Activated B cell treated with CpG ODN at 0.5 μM for 24 hours (primary cell): Measurements from ENCODE around the gene CASZ1. TPM values are rescaled to one million over a fixed set of nuclear protein-coding genes. Genes with fewer than 3 reads are reported as not detected.

Source experiments
- ATAC-seq: fragments of 200-7000 bp; cut with Tn5 transposase; one replicate; pipeline ENCODE4 v1.10.0; 2021; ENCODE audit warnings: low read depth, mild to moderate bottlenecking, moderate library complexity
- CTCF ChIA-PET: fragments of 350-600 bp; sonication (Branson Sonifier 250); formaldehyde crosslinking; loops from one replicate; lab custom pipeline; 2021; ENCODE audit warnings: antibody characterized with exemption; lab: Charles Lee
- POLR2A ChIA-PET: fragments of 350-600 bp; sonication (Branson Sonifier 250); formaldehyde crosslinking; loops from one replicate; lab custom pipeline; 2021; ENCODE audit warnings: antibody characterized with exemption; lab: Charles Lee
- DNase-seq: peaks from one replicate; pipeline ENCODE4 v3.0.0; 2022
- H3K27ac Mint-ChIP-seq: one replicate; pipeline ENCODE4 v1.8.0; 2020; ENCODE audit warnings: mixed read lengths
- H3K27me3 Mint-ChIP-seq: one replicate; pipeline ENCODE4 v1.8.0; 2021; ENCODE audit warnings: mixed read lengths
- H3K36me3 Mint-ChIP-seq: one replicate; pipeline ENCODE4 v1.8.0; 2021; ENCODE audit warnings: low read depth, mixed read lengths
- H3K4me1 Mint-ChIP-seq: one replicate; pipeline ENCODE4 v1.8.0; 2021; ENCODE audit warnings: mixed read lengths
- H3K4me3 Mint-ChIP-seq: one replicate; pipeline ENCODE4 v1.8.0; 2020; ENCODE audit warnings: mild to moderate bottlenecking, mixed read lengths
- H3K9me3 Mint-ChIP-seq: one replicate; pipeline ENCODE4 v1.8.0; 2020; ENCODE audit warnings: mixed read lengths
- CTCF ChIP-seq: fragments of 200-600 bp; IDR thresholded peaks from one replicate; pipeline ENCODE4 v1.8.0; 2022; ENCODE audit warnings: antibody characterized with exemption, mild to moderate bottlenecking
- intact Hi-C: fragments of 100-400 bp; cut with micrococcal nuclease; formaldehyde crosslinking; loops from one replicate; pipeline ENCODE4 v1.15.1; 2024
- total RNA-seq: library from RNA; stranded (reverse); gene quantifications from 2 replicates; pipeline ENCODE4 v1.2.3, GENCODE V29; 2022

Gene CASZ1
- total RNA-seq, 1 donor from 2014 or later: 35.6 TPM

GRCh38 chr1:10789803-10790702, 6.4 kb downstream of the CASZ1 start:
- Mint-ChIP-seq H3K27me3 (peaks cover 23% of the 10 kb centered on the region), H3K4me1 (peaks cover 9% of the 10 kb centered on the region), H3K36me3 (no peaks in the 10 kb centered on the region), H3K4me3 (no peak overlapping the region), H3K27ac (no peak overlapping the region), H3K9me3 (no peaks in the 10 kb centered on the region)
- DNase-seq: no peak
- no peak for ATAC-seq
- ChIA-PET CTCF (no interaction called here), POLR2A (no interaction called here)
- intact Hi-C loops: no loop called here
- no peak for TF ChIP-seq CTCF

DNA sequence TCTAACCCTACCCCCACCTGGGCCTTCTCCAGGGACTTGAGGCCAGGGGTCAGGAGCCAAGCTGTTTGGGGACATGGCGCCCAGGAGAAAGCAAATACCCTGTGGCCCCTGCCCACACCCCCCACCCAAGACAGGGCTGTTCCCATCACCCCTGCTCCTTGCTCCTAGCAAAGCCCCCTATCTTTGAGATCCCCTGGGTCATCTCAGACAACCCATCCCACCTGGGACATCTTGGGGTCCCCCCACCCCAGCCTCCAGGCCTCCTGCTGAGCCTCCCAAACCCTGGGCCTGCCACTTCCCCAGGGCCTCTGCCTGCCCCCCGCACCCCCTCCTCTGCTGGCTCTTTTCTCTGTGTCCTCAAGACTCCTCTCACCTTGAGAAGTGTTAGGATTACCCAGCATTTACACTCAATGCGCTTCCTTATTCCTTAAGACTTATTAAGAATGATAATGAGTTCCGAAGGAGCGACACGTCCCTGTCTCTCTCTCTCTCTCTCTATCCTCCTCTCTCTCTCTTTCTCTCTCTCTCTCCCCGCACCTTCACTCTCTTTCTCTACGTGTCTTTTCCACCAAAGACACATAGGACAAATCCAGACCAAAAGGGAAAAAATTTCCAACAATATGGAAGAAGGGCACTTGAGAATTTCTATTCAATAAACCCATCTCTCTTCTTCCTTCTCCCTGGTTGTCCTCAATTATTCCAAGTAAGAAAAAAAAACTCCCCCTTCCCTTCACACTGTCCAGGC, 7.2 kb downstream of the CASZ1 start:
- POLR2A ChIA-PET: no interaction called here
- H3K4me3 Mint-ChIP-seq: no peak overlapping the region
- no peak for ATAC-seq
- no peak for DNase-seq
- no peak for TF ChIP-seq CTCF
- CTCF ChIA-PET: no interaction called here
- no peaks in the 10 kb centered on the region for H3K9me3 Mint-ChIP-seq
- H3K27ac Mint-ChIP-seq: no peak overlapping the region
- intact Hi-C loops: no loop called here
- H3K36me3 Mint-ChIP-seq: no peaks in the 10 kb centered on the region
- H3K4me1 Mint-ChIP-seq: peaks cover 7% of the 10 kb centered on the region
- H3K27me3 Mint-ChIP-seq: peaks cover 24% of the 10 kb centered on the region

- Mint-ChIP-seq H3K27ac (no peak overlapping the region), H3K4me3 (no peak overlapping the region), H3K4me1 (peaks cover 4% of the 10 kb centered on the region), H3K9me3 (no peaks in the 10 kb centered on the region), H3K36me3 (no peaks in the 10 kb centered on the region), H3K27me3 (peaks cover 26% of the 10 kb centered on the region)
- POLR2A ChIA-PET: no interaction called here
- DNase-seq: no peak
- no peak for ATAC-seq
- intact Hi-C loops: no loop called here
- no peak for TF ChIP-seq CTCF
- CTCF ChIA-PET: no interaction called here
Measured at GRCh38 chr1:10788592-10789006, 7.8 kb downstream of the CASZ1 start.

GRCh38 chr1:10787286-10787685, 9.2 kb downstream of the CASZ1 start:
- Mint-ChIP-seq H3K9me3 (no peaks in the 10 kb centered on the region), H3K4me1 (no peaks in the 10 kb centered on the region), H3K27me3 (peaks cover 22% of the 10 kb centered on the region), H3K4me3 (no peak overlapping the region), H3K27ac (no peak overlapping the region), H3K36me3 (no peaks in the 10 kb centered on the region)
- TF ChIP-seq CTCF: no peak
- POLR2A ChIA-PET: interaction anchor here (0.6 kb wide), 1 partner anchor 10 kb away, joined by 3 read pairs; no protein-coding TSS in a partner anchor
- CTCF ChIA-PET: no interaction called here
- ATAC-seq (no peak), DNase-seq (no peak)
- intact Hi-C loops: no loop called here
